Measurements from ENCODE around the gene CFAP61.

DNA sequence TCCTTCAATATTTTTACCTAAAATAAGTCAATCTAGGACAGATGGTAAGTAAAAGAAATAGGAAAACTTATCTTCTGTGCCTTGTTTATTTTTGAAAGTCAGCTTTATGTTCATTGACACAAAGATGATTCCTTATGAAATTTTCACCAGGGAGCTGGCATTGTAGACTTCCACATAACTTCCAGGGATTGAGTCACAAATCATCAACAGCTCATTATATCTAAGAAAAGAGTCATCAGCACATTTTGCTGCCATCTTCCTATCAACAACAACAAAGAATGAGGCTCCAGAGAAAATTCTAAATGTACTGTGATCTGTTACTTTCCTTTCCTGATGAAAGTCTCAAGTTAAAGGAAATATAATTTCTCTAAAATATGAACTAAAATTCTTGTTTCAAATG is 48.5 kb downstream of the CFAP61 start:
- TF ChIP-seq, protein P1, sequence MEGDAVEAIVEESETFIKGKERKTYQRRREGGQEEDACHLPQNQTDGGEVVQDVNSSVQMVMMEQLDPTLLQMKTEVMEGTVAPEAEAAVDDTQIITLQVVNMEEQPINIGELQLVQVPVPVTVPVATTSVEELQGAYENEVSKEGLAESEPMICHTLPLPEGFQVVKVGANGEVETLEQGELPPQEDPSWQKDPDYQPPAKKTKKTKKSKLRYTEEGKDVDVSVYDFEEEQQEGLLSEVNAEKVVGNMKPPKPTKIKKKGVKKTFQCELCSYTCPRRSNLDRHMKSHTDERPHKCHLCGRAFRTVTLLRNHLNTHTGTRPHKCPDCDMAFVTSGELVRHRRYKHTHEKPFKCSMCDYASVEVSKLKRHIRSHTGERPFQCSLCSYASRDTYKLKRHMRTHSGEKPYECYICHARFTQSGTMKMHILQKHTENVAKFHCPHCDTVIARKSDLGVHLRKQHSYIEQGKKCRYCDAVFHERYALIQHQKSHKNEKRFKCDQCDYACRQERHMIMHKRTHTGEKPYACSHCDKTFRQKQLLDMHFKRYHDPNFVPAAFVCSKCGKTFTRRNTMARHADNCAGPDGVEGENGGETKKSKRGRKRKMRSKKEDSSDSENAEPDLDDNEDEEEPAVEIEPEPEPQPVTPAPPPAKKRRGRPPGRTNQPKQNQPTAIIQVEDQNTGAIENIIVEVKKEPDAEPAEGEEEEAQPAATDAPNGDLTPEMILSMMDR (IDR thresholded peaks at IDR 0.05) = no peak
- no peak for TF ChIP-seq POLR2A (IDR thresholded peaks at IDR 0.05)

Measured in heart left ventricle (tissue), 13 donors.